Nucleus accumbens (tissue), 56 donors: ENCODE measurements around the gene STAB1.

Experiments
- DNase-seq, 56 donors: peaks; one replicate each; lab custom pipeline; 2025; lab: John Stamatoyannopoulos, UW

Gene STAB1

DNA sequence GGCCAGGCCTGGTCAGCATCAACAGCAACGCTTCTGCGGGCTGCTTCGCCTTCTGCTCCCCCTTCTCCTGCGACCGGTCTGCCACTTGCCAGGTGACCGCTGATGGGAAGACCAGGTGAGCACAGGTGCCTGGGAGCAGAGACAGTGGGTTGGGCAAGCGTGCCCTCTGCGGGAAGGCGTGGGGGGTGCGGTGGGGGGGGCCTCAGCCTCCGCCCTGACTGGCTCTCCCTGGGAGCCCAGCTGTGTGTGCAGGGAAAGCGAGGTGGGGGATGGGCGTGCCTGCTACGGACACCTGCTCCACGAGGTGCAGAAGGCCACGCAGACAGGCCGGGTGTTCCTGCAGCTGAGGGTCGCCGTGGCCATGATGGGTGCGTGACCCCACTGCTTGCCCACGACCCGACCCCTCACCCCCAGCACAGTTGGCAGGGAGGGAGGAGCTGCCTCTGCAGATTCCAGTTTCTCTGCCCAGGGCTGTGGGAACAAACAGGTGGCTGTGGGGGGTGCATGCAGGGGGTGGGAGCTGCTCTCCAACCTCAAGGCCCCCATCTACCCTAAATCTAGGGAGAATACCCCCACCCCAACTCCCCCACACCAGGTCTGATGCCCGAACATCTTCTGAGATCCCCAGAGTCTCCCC is 8.8 kb downstream of the STAB1 start:
- no peak for DNase-seq

DNA sequence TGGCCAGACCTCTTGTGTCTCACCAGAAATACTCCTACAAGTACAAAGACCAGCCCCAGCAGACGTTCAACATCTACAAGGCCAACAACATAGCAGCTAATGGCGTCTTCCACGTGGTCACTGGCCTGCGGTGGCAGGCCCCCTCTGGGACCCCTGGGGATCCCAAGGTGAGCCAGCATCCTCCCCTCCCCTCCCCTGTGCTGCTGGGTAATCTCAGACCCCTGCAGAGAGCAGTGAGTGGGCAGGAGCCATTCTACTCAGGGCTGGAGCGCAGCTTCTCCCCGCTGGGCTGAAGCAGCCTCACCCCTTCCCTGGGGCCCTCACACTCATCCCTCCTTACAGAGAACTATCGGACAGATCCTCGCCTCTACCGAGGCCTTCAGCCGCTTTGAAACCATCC is 9.8 kb downstream of the STAB1 start:
- no peak for DNase-seq

DNA sequence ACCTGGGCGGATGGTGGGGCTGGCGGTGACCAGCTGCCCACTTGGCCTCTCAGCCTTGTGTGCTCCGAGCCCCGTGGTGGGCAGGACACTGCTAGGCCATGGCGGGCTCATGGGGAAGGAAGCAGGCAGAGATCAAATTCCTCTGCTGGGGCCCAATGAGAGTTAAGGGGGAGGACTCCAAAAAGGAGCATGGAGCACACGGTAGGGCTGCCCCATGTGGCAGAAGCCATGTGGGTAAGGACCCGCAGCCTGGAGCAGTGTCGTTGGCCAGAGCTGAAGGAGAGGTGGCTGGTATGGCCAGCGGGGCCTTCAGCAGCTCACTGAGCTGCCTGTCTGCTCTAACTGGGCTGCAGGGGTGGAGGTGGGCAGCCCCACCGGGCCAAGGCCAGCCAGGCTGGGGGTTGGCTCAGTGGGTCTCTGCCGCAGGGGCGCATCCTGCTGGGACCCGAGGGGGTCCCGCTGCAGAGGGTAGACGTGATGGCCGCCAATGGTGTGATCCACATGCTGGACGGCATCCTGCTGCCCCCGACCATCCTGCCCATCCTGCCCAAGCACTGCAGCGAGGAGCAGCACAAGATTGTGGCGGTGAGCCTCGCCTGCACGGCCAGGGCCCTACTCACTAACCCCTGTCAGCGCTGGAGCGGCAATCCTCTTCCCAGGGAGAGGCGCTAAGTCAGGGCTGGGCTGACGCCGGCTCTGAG is 11.3 kb downstream of the STAB1 start:
- DNase-seq: no peak

DNA sequence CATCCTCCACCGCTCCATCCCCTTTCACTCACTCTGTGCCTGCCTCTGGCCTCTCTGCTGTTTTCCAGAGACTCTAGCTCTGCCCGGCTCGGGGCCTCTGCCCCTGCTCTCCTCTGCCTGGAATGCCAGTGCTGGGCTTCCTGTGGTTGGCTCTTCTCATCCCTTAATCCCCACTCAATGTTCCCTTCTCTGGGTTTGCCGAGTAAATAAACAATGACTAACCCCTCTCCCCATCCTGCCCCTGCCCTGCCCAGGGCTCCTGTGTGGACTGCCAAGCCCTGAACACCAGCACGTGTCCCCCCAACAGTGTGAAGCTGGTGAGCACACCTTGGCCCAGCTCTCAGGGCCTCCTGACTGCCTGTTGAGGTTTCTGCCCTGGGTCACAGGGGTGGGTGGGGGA is 12.2 kb downstream of the STAB1 start:
- no peak for DNase-seq

DNA sequence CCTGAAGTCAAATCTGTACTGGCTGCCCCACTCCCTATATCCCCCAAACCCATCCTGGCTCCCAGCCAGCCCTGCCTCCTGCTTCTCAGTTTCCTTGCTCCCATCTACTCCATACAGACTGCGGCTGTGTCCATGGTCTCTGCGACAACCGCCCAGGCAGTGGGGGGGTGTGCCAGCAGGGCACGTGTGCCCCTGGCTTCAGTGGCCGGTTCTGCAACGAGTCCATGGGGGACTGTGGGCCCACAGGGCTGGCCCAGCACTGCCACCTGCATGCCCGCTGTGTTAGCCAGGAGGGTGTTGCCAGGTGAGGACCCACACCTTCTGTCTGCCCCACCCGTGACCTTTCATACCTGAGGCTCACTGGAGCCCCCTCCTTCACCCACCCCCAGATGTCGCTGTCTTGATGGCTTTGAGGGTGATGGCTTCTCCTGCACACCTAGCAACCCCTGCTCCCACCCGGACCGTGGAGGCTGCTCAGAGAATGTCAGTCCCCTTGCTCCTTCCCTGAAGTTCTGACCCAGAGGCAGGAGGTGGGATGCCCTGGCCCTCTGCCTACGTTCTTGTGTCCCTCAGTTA is 14.7 kb downstream of the STAB1 start:
- no peak for DNase-seq

DNA sequence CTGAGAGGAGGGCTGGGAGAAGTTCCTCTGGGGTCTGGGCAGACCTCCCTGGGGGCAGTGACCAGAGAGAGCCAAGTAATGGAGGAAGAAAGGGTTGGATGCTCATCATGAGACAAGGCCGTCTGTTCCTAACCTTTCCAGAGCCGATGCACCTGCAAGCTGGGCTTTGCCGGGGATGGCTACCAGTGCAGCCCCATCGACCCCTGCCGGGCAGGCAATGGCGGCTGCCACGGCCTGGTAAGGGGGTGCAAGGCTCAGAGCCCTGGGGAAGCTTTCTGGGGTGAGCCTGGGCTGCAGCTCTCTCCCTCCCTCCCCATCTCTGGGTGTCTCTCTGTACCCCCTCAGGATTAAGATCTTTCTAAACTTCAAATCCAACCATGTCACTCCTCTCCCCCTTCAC is 16.4 kb downstream of the STAB1 start:
- no peak for DNase-seq

DNA sequence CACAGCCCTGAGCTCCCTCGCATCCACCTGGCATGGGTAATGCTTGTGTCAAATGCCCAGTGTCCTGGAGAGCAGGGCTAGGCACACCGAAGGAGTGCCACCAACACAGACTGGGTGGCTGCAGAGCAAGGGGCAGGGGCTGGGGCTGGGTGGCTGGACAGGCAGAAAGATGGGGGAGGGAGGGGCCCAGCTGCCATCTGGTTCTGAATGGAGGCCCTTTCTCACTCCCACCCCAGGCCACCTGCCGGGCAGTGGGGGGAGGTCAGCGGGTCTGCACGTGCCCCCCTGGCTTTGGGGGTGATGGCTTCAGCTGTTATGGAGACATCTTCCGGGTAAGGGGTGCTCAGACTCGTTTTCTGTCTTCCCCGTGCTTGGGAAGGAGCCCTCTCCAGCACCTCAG is 17.0 kb downstream of the STAB1 start:
- DNase-seq: no peak

DNA sequence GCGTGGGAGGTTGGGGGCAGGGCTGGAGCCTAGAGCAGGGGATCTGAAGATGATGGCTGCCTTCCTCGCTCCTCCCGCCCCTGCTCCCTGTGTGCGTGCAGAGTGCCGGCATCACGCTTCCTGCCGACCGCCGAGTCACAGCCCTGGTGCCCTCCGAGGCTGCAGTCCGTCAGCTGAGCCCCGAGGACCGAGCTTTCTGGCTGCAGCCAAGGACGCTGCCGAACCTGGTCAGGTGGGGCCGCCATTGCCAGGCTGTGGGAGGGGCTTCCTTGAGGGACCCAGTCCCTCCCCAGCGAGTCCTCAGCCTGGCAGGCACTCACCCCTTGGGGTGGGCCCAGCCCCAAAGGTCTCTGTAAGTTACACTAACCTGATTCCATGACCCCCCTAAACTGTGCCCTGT is 17.6 kb downstream of the STAB1 start:
- no peak for DNase-seq

DNA sequence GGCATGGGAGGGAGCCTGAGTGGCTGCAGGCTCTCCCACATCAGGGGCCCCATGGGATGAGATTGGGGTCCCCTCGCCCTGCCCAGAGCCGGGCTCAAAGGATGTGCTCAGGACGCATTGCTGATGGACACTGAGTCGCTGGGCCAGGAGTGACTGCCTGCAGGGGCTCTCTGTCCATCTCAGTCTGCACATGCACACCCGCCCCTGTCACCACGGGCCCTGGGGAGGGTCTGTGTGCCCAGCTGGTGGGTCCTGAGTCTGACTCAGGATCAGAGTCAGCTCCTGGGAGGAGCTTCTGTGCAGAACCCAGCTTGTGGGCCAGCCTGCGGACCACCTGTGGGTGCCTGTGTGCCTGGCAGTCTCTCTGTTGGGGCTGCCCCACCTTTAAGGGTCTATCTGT is 18.1 kb downstream of the STAB1 start:
- DNase-seq: no peak

DNA sequence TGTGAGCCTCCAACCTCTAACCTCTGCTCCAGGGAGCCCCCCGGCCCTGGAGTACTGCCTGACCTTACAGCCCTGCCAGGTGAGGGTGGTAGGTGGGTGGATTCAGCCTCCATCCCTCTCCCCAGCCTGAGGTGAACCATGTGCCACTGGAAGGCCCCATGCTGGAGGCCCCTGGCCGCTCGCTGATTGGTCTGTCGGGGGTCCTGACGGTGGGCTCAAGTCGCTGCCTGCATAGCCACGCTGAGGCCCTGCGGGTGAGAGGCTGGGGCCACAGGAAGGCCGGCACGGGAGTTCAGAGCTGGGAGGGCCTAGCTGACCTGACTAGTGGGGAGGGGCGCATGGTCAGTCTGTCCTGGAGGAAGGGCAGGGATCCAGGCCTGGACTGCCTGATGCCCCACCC is 19.4 kb downstream of the STAB1 start:
- no peak for DNase-seq

DNA sequence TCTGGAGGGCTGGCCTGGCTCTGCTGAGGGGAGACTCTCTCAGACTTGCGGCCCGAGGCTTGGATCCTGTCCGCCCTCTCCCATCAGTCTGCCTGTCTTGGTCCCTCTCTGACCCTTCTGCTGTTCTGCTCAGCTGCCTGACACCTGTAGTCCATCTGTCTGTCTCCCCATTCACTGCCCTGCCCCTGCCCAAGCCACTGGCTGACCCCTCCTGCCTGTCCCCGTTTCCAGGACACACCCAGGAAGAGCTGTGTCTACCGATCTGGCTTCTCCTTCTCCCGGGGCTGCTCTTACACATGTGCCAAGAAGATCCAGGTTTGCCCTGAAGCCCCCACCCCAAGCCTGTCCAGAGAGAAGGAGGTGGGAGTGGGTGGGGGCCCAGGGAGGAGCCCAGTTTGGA is 20.1 kb downstream of the STAB1 start:
- no peak for DNase-seq

DNA sequence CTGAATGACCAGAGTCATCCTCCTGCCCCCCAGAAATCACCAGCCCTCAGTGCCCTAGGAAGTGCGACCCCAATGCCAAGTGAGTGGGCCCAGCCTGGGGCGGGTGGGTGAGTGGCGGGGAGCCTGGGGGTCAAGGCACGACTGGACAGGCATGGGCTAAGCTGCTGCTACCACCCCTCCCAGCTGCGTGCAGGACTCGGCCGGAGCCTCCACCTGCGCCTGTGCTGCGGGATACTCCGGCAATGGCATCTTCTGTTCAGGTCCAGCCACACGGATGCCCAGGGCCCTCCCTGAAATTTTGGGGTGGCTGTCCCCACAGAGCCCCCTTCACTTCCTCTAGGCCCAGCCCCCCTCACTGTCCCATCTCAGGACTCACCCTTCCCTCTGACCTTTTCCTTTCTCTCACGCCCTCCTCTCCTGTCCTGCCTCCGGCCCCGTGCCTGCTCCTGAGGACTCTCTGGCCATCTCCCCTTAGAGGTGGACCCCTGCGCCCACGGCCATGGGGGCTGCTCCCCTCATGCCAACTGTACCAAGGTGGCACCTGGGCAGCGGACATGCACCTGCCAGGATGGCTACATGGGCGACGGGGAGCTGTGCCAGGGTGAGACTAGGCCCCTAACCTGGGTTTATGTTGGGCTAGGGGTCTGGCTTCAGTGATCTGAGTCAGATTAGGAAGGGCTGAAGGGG is 21.5 kb downstream of the STAB1 start:
- DNase-seq: no peak

DNA sequence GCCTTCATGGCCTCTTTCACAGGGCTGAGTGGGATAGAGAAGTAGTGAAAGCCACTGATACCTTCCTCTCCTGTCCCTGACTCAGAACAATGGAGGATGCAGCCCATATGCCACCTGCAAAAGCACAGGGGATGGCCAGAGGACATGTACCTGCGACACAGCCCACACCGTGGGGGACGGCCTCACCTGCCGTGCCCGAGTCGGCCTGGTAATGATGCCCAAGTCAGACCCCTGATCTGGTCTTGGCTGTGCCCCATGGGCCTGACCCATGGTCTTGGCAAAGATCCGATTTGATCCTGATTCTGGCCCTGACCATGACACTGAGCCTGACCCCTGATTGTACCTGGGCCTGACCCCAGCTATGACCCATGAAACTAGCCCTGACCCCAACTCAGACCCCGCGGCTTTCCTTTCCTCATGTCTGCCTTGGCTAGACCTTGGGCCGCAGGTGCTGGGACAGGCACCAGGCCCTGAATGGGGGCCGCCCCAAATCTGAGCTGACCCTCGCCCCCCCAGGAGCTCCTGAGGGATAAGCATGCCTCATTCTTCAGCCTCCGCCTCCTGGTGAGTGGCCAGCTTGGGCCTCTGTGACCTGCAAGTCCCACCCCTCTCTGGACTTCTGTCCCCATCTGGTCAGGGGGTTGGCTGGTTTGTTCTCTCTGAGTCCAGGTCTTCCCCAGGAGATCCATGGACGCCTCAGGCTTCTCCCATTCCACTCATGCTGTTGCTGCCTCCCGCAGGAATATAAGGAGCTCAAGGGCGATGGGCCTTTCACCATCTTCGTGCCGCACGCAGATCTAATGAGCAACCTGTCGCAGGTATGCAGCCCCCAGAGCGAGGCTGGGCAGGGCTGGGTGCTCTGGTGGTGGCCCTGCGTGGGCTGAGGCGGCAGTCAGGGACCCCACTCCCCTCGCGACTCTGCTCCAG is 22.9 kb downstream of the STAB1 start:
- DNase-seq: no peak

DNA sequence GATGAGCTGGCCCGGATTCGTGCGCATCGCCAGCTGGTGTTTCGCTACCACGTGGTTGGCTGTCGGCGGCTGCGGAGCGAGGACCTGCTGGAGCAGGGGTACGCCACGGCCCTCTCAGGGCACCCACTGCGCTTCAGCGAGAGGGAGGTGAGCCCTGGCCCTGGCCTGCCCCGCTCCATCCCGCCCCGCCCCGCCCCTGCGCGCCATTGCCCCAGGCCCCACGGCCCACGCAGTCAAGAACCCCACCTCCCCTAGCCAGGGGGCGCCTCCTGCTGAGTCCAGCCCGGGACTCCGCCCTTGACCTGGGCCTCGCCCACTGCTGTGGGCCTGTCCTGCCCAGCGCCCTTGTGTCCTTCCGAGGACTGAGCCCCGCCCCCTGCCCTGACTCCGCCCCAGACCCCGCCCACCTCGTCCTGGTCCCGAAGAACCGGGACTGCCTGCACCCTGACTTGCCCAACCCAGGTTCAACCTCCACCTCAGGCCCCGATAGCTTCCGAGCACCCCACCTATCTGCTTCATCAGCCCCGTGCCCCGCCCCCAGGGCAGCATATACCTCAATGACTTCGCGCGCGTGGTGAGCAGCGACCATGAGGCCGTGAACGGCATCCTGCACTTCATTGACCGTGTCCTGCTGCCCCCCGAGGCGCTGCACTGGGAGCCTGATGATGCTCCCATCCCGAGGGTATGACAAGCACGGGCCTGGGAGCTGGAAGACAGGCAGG is 23.7 kb downstream of the STAB1 start:
- DNase-seq: peak in 1 of 56 donors; percentile 45

DNA sequence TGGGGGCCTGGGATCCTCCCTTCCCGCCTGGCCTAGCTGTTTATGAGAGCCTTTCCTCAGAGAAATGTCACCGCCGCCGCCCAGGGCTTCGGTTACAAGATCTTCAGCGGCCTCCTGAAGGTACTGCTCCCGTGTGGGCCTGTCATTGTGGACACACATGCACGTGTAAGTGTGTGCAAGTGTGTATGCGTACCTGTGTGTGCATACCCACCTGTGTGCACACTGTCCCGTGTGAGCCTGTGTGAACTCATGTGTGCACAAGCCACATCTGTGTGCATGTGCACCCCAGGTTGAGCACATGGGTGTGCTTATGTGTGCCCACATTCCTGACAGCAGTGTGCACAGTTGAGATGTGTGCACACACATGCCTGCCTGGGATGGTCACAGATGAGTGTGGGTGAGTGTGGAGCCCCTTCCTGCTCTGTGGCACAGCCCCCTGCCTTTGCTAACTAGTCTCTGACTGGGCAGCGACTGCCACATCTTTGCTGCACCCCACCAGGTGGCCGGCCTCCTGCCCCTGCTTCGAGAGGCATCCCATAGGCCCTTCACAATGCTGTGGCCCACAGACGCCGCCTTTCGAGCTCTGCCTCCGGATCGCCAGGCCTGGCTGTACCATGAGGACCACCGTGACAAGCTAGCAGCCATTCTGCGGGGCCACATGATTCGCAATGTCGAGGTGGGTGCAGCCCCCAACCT is 24.5 kb downstream of the STAB1 start:
- no peak for DNase-seq

DNA sequence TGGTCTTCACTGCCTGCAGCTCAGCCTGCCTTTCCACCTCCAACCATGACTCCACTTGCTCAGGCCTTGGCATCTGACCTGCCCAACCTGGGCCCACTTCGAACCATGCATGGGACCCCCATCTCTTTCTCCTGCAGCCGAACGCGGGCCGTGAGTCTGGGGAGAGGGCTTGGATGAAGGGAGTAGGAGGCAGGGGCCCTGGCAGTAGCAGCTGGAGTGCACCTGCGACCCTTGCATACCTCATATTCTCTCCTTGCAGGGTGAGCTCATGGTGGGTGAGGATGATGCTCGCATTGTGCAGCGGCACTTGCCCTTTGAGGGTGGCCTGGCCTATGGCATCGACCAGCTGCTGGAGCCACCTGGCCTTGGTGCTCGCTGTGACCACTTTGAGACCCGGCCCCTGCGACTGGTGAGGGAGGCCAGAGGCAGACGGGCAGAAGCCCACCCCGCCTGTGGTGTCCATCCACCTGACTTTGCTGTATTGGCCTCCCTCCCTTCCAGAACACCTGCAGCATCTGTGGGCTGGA is 25.1 kb downstream of the STAB1 start:
- no peak for DNase-seq

DNA sequence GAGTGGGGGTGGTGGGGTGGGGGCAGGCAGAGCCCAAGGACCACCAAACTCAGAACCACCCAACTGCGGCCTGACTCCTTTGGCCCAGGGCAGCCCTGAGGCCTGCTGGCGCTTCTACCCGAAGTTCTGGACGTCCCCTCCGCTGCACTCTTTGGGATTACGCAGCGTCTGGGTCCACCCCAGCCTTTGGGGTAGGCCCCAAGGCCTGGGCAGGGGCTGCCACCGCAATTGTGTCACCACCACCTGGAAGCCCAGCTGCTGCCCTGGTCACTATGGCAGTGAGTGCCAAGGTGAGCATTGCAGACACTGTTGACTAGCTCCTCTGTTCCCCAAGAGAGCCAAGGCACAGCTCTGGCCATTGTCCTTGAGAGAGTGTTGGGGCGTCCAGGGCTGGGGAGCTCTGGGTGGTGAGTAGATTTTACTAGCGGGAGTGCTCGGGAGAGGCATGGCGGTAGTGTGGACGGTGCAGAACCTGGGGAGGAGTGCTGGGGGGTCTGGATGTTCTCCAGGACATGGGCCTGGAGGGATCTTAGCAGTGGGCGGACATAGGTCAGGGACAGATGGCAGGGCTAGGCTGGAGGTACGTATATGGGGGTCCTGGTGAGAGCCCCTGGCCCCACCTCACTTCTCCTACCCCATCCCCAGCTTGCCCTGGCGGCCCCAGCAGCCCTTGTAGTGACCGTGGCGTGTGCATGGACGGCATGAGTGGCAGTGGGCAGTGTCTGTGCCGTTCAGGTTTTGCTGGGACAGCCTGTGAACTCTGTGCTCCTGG is 25.8 kb downstream of the STAB1 start:
- no peak for DNase-seq

DNA sequence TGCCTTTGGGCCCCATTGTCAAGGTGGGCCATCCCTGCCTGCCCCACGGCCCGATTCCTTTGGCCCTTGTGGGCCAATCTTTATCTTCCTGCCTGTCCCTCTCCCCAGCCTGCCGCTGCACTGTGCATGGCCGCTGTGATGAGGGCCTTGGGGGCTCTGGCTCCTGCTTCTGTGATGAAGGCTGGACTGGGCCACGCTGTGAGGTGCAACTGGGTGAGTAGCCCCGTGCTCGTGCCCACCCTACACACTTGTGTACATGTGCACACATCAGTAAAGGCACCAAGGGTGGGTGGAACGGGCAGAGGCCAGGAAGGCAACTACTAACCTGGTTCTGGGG is 26.3 kb downstream of the STAB1 start:
- no peak for DNase-seq
